Sigmoid colon (tissue), 7 donors: ENCODE results near the gene ACE. TPM values are rescaled to one million over a fixed set of nuclear protein-coding genes. Genes with fewer than 3 reads are reported as not detected.
A peak's percentile ranks its signal among the peaks of the same experiment; 100 is the strongest.

ENCODE experiments used
- DNase-seq: peaks from one replicate; pipeline ENCODE4 v3.0.0-alpha.2; 2019
- H3K27ac ChIP-seq, 4 donors: fragments of 200-600 bp; sonication (generic); one replicate each; pipeline ENCODE4 v1.5.1; 2016 to 2019; ENCODE audit warnings: mild to moderate bottlenecking in 1 of 4
- H3K27me3 ChIP-seq, 3 donors: fragments of 200-600 bp; sonication (generic); one replicate each; pipeline ENCODE4 v1.5.1; 2019; ENCODE audit warnings: mild to moderate bottlenecking in 1 of 3
- H3K36me3 ChIP-seq, 4 donors: fragments of 200-600 bp; sonication (generic); one replicate each; pipeline ENCODE4 v1.5.1; 2016 to 2019
- H3K4me1 ChIP-seq, 4 donors: fragments of 200-600 bp; sonication (generic); one replicate each; pipeline ENCODE4 v1.5.1; 2017 to 2019
- H3K4me3 ChIP-seq, 4 donors: fragments of 200-600 bp; sonication (generic); one replicate each; pipeline ENCODE4 v1.5.1; 2017 to 2019; ENCODE audit warnings: mild to moderate bottlenecking in 2 of 4, moderate library complexity in 1 of 4
- H3K9me3 ChIP-seq, 4 donors: fragments of 200-600 bp in 3 of 4; sonication (generic) in 3 of 4; one replicate each; pipeline versions ENCODE4 v1.5.1 to v1.6.1; 2013 to 2019
- CTCF ChIP-seq, 4 experiments: fragments of 450-650 bp in 3 of 4; fragments of 200-600 bp in 1 of 4; IDR thresholded peaks; one replicate each; pipeline ENCODE4 v1.5.1; 2016 to 2019; ENCODE audit warnings: antibody characterized with exemption in 4 of 4, mild to moderate bottlenecking in 3 of 4, moderate library complexity in 2 of 4
- EP300 ChIP-seq, 4 donors: sonication (generic); formaldehyde crosslinking; IDR thresholded peaks; one replicate each; pipeline ENCODE4 v1.6.1; 2017; ENCODE audit warnings: antibody characterized with exemption in 4 of 4
- POLR2A ChIP-seq, 2 donors: fragments of 450-650 bp; IDR thresholded peaks; one replicate each; pipeline ENCODE4 v1.6.1; 2016; ENCODE audit warnings: antibody characterized with exemption in 2 of 2, mild to moderate bottlenecking in 2 of 2, moderate library complexity in 2 of 2
- POLR2AphosphoS5 ChIP-seq, 4 donors: sonication (generic); formaldehyde crosslinking; IDR thresholded peaks; one replicate each; pipeline ENCODE4 v1.6.1; 2017; ENCODE audit warnings: antibody characterized with exemption in 4 of 4
- whole genome bisulfite sequencing, 2 donors: extraction: QIAGEN DNeasy Blood & Tissue Kit; methylation state at CpG; one replicate each; pipeline ENCODE4 v1.1.7; 2013; 5-methylcytosine and 5-hydroxymethylcytosine counted together
- intact Hi-C: fragments of 100-400 bp; cut with DNase I; formaldehyde crosslinking; loops from one replicate; pipeline ENCODE4 v1.15.1; 2023
- polyA plus RNA-seq, 3 donors: library from polyadenylated mRNA; stranded (reverse); fragments of 200-250 nt; gene quantifications; one replicate each; pipeline ENCODE4 v1.2.3, GENCODE V29; 2013
- total RNA-seq, 4 donors: library from RNA; depleted of rRNA; stranded (reverse); fragments of >200 nt; gene quantifications; one replicate each; pipeline ENCODE4 v1.1.0, GENCODE V29; 2016
- donor health status: healthy with polysubstance abuse.
- donor health status: Bipolar disorder and iron deficiency.
- donor health status: healthy.

The ACE gene
- total RNA-seq (10 to 100 TPM in 1 of 4 donors, 1 to 10 TPM in 3; 1.4 to 24.9 (median 2.8) TPM), polyA plus RNA-seq (1 to 10 TPM; 2.4 to 9.8 (median 2.5) TPM)

GRCh38 chr17:63476854-63477479 is at the start of gene ACE:
TSS of gene ACE (plus strand) at chr17:63477061. CDS start at chr17:63477095, 34 bp downstream.
- H3K9me3 ChIP-seq, result no peaks in the 10 kb centered on the region
- H3K4me1 ChIP-seq, result peaks cover 0 to 25% (median 21%) of the 10 kb centered on the region in 4 donors
- H3K36me3 ChIP-seq, result no peaks in the 10 kb centered on the region
- 1% methylated on average over 78 of the region's 78 CpGs for WGBS, 2 donors
- DNase-seq, result no peak
- TF ChIP-seq CTCF (IDR thresholded peaks at IDR 0.05), result no peak
- intact Hi-C loops, result loop anchor here (5.0 kb wide), 1 partner anchor 50 kb away; no protein-coding TSS in a partner anchor
- H3K27me3 ChIP-seq, result peaks cover 22 to 64% (median 36%) of the 10 kb centered on the region in 3 donors
- peak within 1 kb of the TSS in 3 of 4 donors; percentile 22 to 41 (median 26) for H3K27ac ChIP-seq
- peak within 1 kb of the TSS; percentile 7 to 59 (median 50) for H3K4me3 ChIP-seq

- TF ChIP-seq CTCF (IDR thresholded peaks at IDR 0.05) (no peak), POLR2A (IDR thresholded peaks at IDR 0.05) (no peak), POLR2AphosphoS5 (IDR thresholded peaks at IDR 0.05) (no peak), EP300 (IDR thresholded peaks at IDR 0.05) (no peak)
- Histone ChIP-seq H3K9me3 (no peaks in the 10 kb centered on the region), H3K36me3 (no peaks in the 10 kb centered on the region), H3K4me3 (no peak overlapping the region), H3K4me1 (peaks cover 0 to 20% (median 17%) of the 10 kb centered on the region in 4 donors), H3K27ac (no peak overlapping the region), H3K27me3 (no peaks in the 10 kb centered on the region)
- intact Hi-C loops, result loop anchor here (5.0 kb wide), 1 partner anchor 48 kb away; the partner anchor contains the start of gene ACE
- 96% methylated on average over 7 of the region's 7 CpGs for WGBS, 2 donors
- DNase-seq, result peak; percentile 41
Observed at GRCh38 chr17:63429766-63430165, 47.1 kb upstream of the ACE start.

- peaks cover 0 to 24% (median 21%) of the 10 kb centered on the region in 4 donors for H3K4me1 ChIP-seq
- peak; percentile 9 for DNase-seq
- intact Hi-C loops, result no loop called here
Observed at GRCh38 chr17:63430223-63430622, 46.6 kb upstream of the ACE start.

GRCh38 chr17:63431618-63431938 is 45.3 kb upstream of the ACE start:
- H3K27ac ChIP-seq, result no peak overlapping the region
- no peak for DNase-seq
- no peak overlapping the region for H3K4me3 ChIP-seq
- no peak for TF ChIP-seq POLR2AphosphoS5 (IDR thresholded peaks at IDR 0.05)
- no peak for TF ChIP-seq POLR2A (IDR thresholded peaks at IDR 0.05)
- TF ChIP-seq CTCF (IDR thresholded peaks at IDR 0.05), result no peak
- TF ChIP-seq EP300 (IDR thresholded peaks at IDR 0.05), result no peak
- intact Hi-C loops, result no loop called here
- H3K27me3 ChIP-seq, result no peaks in the 10 kb centered on the region
- WGBS, 2 donors, result 62 to 87% methylated on average over 7 of the region's 7 CpGs
- no peaks in the 10 kb centered on the region for H3K36me3 ChIP-seq
- H3K4me1 ChIP-seq, result peaks cover 0 to 34% (median 27%) of the 10 kb centered on the region in 4 donors
- H3K9me3 ChIP-seq, result no peaks in the 10 kb centered on the region

More at GRCh38 chr17:63430223-63430622, 46.6 kb upstream of the ACE start:
- no peak for TF ChIP-seq POLR2AphosphoS5 (IDR thresholded peaks at IDR 0.05)
- no peak for TF ChIP-seq CTCF (IDR thresholded peaks at IDR 0.05)
- no peak for TF ChIP-seq POLR2A (IDR thresholded peaks at IDR 0.05)
- TF ChIP-seq EP300 (IDR thresholded peaks at IDR 0.05), result no peak
- H3K36me3 ChIP-seq, result no peaks in the 10 kb centered on the region
- WGBS, 2 donors, result 89 to 95% methylated on average over 11 of the region's 11 CpGs
- H3K27ac ChIP-seq, result no peak overlapping the region
- H3K27me3 ChIP-seq, result no peaks in the 10 kb centered on the region
- H3K4me3 ChIP-seq, result no peak overlapping the region
- H3K9me3 ChIP-seq, result no peaks in the 10 kb centered on the region
